HG03432 (cell line): ENCODE data around the gene ZNF473.
"Not testable (repeated sequence)": the region's sequence is repeated elsewhere in the genome, so short reads cannot be mapped to it uniquely, and the experiment has no call there.

ENCODE experiments used
- ATAC-seq: cut with Tn5 transposase; IDR thresholded peaks from one replicate; pipeline ENCODE4 v1.9.1; 2021; ENCODE audit warnings: mild to moderate bottlenecking, moderate library complexity; ENCODE audit not compliant: unreplicated experiment

Gene ZNF473

DNA sequence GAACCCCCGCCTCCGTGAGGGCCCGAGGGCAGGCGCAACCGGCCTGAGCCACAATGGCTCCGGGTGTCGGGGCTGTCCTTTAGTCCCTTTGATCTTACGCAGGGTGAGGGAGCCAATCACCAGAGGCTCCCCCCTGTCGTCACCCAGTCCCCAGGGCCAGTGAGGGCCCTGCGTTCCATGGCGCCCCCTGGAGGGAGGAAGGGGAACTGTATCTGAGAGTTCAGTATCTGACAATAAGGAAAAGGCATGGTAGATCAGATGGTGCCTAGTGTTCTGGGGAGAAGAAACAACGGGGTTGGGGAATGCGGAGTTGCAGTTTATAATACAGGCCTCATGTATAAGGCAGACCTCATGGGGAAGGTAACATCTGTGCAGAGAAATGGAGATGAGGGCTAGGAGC is 72.1 kb downstream of the ZNF473 start:
- ATAC-seq = not testable (repeated sequence)

DNA sequence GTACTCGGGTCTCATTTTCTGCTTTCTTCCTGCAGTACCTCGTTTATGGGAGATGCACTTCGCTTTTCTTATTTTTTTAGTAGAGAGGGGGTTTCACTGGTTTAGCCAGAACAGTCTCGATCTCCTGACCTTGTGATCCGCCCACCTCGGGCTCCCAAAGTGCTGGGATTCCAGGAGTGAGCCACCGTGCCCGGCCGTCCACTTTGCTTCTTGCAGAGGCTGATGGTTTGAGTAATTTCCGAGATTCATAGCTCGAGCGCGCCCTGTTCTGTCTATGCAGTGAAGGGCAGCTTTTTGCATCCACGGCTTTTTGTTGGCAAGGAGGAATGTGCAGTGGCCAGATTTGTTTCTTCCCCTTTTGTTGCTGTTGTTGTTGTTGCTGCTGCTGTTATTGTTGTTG is 73.1 kb downstream of the ZNF473 start:
- ATAC-seq = not testable (repeated sequence)

DNA sequence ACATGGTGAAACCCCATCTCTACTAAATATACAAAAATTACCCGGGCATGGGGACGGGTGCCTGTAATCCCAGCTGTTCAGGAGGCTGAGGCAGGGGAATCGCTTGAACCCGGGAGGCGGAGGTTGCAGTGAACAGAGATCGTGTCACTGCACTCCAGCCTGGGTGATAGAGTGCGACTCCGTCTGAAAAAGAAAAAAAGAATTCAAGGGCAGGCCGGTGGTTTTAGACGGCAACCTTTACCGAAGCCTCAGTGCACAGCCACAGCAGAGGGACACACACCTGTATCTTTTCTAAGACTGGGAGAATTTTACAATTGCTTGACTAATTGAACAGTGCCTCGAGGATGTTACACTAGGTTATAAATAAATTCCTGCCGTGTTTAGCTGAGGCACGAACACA is 73.9 kb downstream of the ZNF473 start:
- ATAC-seq = not testable (repeated sequence)

DNA sequence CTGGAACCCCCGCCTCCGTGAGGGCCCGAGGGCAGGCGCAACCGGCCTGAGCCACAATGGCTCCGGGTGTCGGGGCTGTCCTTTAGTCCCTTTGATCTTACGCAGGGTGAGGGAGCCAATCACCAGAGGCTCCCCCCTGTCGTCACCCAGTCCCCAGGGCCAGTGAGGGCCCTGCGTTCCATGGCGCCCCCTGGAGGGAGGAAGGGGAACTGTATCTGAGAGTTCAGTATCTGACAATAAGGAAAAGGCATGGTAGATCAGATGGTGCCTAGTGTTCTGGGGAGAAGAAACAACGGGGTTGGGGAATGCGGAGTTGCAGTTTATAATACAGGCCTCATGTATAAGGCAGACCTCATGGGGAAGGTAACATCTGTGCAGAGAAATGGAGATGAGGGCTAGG is 75.1 kb downstream of the ZNF473 start:
- ATAC-seq = not testable (repeated sequence)
